ENCODE measurements around the gene IPO13.

The IPO13 gene

DNA sequence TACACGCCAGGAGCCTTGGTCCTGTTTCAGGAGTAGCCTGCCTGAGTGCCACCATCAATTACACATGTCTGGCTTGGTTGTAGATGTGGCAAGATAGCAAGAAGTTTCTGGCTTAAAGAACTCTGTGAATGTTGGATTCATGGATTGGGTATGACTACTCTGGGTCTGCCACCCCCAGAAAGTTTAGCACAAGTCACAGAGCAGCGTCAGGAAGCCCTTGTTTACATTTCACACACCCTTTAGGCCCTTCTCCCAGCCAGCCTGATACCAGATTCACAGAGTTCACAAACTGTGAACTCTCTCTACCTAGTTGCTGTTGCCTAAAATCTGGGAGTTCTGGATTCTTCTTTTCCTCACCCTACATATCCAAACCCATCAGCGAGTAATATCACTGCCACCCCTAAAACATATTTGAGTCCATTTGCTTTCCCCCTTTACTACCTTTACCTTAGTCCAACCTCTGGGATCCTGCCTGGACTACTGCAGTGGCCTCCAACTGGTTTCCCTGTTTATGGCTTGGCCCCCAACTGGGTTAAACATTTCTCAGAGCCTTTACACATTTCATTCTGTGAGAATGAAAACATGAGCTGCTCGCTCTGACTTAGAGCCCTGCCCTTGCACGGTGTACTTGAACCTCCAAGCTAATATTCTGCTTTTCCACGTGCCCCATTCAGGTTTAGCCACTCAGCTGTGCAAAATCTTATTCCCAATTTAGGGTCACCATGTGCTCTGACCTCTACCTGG lies 40.6 kb downstream of the IPO13 start:
- DNase-seq (ENCODE audit: low spot score) = no peak

DNA sequence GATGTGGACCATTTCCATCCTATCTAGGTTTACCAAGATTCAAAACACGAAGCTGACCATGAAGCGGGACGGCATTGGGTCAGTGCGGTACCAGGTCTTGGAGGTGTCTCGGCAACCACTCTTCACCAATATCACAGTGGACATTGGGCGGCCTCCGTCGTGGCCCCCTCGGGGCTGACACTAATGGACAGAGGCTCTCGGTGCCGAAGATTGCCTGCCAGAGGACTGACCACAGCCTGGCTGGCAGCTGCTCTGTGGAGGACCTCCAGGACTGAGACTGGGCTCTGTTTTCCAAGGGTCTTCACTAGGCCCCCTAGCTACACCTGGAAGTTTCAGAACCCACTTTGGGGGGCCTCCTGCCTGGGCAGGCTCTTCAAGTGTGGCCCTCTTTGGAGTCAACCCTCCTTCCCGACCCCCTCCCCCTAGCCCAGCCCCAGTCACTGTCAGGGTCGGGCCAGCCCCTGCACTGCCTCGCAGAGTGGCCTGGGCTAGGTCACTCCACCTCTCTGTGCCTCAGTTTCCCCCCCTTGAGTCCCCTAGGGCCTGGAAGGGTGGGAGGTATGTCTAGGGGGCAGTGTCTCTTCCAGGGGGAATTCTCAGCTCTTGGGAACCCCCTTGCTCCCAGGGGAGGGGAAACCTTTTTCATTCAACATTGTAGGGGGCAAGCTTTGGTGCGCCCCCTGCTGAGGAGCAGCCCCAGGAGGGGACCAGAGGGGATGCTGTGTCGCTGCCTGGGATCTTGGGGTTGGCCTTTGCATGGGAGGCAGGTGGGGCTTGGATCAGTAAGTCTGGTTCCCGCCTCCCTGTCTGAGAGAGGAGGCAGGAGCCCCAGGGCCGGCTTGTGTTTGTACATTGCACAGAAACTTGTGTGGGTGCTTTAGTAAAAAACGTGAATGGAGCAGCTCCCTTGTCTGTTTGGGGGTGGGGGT lies 43.8 kb downstream of the IPO13 start:
- DNase-seq (ENCODE audit: low spot score) = no peak

DNA sequence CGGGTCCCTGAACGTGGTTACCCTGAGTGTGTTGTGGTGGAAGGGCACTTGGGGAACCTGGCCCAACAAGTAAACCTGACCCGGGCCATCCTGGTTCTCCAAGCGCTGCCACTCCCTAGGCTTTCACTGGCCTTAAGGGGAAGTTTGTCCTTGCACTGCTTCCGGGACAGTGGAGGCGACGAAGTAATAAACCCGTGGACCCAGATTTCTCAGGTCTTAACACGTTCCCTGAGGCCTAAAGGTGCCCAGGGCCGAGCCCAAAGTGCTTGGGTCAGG lies 44.4 kb downstream of the IPO13 start:
- DNase-seq (ENCODE audit: low spot score) = no peak

DNA sequence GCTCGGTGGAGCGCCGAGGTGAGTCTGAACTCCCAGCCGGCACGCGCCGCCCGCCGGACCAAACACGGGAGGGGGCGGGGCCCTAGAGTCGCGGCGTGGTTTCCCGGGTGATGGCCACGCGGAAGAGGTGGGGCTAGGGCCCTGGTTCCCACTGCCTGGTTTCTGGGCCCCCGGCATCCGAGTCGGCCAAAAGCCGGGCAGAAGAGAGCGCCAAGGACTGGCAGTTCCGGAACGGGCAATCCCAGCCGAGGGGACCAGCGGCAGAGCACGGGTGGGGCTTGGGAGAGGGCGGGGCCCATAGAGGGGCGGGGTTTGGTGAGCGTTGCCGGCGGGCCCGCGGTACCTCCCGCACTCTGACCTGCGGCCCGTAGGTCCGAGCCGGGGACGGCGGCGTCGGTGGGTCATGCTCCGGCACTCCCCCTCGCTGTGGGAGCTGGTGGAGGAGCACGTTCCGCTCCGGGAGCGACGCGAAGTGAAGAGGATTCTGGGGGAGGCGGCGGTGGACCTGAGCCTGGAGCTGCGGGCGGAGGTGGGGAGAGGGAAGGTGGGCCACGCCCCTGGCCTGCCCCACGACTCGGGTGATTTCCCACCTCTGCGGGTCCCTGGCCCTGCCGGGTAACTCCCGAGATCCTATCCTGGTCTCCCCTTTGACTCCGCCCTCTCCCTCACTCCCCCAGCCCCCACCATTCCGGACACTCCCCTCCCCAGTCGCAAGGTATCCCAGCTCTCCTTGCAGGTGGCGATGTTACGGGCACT lies 44.9 kb downstream of the IPO13 start, which contains the start of gene CCDC24:
TSS of gene CCDC24 (plus strand) at position 124 of the 756 bp plus-strand sequence. CDS start at position 404, 280 bp downstream.
- DNase-seq (ENCODE audit: low spot score) = peak; percentile 75

DNA sequence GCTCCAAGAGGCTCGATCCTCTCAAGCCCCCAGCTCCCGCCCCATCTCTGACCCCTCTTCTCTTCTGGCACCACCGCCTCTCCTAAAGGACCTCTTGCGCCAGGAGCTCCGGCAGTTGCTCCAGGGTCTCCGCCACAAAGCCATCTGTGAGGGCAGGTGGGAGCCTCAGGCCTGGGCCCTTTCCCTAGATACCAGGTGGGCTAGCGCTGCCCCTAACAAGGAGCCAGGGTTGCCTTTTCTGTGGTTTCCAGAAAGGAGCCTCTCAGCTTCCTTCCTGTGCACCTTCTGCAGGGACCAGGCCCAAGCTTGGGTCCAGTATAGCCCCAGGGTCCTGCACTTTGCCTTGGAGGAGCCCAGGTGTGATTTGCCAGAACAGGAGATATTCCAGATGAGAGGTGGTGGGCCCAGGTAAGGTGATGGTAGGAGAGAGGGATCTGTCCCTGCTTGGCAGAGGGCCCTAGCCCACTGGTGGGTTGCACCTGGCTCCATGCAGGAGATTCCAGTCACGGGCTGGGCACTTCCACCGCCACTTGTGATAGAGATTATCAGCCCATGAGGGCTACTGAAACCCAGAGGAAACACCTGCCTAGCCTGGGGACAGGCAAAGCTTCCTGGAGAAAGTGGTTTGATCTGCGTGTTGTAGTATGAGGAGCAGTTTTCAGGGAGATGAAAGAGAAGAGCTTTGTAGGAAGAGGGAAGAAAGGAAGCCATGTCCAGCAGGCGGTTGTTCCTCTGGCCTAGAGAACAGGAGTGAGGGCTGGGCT lies 45.7 kb downstream of the IPO13 start:
- no peak for DNase-seq (ENCODE audit: low spot score)

DNA sequence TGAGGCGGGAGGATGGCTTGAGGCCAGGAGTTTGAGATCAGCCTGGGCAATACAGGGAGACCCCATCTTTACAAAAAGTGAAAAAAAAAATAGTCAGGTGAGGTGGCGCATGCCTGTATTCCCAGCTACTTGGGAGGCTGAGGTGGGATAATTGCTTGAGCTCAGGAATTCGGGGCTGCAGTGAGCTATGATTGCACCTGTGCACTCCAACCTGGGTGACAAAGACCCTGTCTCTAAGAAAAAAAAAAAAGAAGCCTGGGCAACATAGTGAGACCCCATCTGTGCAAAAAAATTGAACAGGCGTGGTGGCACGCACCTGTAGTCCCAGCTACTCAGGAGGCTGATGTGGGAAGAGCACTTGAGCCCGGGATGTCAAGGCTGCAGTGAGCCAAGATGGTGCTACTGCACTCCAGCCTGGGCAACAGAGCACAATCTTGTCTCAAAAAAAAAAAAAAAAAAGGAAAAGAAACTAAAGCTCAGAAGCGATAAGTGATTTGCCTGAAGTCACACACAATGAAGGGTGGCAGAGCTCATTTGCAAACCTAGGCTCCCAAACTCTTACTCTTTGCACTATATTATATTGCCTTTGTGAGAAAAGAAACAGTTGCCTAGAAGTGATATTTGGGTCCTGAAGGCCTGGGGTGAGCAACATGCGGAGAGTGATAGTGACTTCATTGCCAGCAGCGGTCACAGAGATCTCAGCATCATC lies 46.6 kb downstream of the IPO13 start:
- no peak for DNase-seq (ENCODE audit: low spot score)

DNA sequence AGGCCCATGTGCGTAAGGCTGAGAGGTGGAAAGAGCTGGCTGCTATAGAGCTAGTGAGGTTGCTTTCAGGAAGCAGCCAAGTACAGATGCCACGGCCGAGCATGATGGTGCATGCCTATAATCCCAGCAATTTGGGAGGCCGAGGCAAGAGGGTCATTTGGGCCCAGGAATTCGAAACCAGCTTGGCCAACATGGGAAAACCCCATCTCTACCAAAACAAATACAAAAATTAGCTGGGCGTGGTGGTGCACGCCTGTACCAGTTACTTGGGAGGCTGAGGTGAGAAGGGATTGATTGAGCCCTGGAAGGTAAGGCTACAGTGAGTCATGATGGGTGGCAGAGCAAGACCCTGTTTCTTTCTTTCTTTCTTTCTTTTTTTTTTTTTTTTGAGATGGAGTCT lies 47.3 kb downstream of the IPO13 start:
- no peak for DNase-seq (ENCODE audit: low spot score)

DNA sequence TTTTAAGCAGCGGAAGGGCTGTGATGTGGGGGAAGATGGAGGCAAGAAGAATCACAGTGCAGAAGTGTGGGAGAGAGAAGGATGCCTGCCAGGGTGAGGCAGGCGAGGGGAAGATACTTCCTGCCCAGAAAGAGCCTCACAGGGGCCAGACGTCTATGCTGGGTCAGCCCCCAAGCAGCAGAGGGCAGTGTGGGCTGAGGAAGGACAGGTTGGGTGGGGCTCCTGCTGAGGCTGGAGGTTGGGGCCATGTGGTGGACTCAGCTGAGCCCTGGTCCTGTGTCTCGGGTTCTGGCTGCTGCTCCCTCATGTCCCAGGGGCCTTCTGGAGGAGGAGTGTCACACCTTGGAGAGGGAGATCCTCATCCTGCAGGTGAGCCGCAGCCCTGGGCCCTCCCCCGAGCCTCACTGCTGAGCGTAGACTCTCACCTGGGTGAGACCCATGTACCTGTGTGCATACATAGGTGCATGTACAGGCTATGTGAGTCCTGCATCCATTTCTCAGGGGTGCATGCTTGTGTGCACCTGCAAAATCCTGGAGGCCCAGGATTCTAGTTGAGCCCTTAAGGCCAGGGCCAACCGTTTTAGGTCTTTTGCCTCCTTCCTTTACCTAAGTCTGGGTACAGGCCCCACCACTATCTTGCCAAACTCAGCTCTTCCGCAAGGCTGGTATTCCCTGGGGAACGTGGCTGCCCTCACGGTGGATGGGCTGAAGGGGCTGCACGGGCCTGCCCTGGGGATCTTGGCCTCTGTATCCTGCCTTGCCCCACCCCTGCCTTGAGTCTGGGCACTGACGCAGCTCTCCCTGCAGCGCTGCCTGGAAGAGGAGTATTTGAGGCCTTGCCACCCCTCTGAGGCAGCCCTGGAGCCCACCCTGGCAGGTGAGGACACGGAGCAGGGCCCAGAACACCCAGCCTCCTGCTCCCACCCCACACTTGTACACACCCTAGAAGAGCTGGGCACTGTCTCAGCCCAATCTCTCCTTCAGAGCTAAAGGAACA lies 48.3 kb downstream of the IPO13 start:
- peak; percentile 64 for DNase-seq (ENCODE audit: low spot score)

DNA sequence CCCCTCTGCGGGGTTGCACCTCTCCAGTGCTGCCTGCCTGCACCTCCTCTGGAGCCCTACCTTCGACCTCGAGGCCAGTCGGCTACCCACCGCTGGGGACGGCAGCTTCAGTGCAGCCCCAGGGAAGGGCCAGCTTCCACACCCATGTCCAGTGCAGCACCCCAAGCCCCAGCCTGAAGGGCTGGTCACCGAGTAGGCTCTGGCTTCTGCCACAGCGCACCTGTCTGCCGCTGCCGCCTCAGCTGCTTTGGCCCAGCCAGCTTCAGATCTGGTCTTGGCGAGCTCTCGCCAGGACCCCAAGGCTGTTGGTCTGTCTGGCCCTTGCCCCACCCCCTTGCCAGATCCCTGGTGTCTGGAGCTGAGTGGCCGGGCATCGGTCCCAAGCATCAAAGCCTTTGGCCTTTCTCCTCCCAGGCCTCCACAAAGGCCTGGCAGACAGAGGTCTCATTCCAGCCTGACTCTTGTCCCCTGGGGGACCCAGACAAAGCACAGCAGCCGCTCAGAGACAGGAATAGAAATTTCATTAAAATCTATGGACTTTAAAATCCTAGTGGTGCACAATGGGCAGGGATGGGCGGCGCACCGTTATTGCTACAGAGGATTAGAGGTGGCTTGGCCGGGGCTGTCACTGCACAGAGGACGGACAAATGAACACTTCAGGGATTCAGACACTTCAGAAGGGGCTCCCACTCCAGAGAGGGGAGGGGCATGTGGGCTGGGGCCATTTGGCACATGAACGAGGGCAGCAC lies 49.4 kb downstream of the IPO13 start:
- DNase-seq (ENCODE audit: low spot score) = no peak

DNA sequence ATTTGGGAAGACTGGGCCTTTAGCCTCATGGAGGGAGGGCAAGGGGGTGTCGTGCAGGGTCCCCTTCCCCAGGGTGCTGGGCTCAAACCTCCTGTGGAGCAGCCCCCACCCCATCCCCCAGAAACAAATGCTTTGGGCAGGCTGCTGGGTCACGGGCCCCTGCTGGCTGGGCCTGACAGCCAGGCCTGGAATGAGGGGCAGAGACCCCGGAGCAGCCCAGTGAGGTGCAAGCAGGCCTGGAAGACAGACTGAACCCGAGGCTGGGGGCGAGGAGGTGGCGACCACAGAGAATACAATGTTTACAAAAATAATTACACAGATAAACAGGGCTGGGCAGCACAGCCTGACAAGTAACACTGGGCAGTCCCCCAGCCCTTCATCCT lies 50.0 kb downstream of the IPO13 start:
- no peak for DNase-seq (ENCODE audit: low spot score)

DNA sequence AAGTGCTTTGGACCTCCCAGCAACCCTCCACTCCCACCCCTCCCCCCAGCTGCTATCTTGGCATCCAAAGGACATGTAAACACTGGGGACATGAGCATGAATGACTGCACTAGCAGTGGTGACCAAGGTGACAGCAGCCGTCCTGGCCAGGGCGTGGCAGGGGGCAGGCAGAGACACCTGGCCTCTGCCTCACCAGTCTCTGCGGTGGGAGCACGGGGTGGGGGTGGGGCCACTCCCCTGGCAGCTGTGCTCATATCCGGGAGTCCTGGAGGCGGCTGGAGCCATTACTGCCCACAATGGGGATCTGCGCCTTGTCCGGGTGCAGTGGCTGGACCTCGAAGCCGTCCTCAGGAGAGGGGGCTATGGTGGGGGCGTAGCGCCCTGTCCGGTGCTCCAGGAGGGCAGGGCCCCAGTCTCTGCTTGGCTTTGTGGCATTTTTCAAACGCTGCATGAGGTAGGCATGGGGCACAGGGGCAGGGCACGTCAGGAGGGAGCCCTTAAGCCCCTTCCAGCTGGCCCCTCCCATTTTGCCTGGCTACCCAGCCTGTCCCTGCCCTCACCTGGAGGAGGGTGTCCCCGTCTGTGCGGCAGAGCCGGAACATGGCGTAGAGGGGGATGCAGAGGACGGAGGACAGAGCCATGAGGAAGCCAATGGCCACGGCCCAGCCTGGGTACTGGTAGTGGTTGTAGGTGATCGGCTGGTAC lies 50.7 kb downstream of the IPO13 start:
- DNase-seq (ENCODE audit: low spot score) = no peak

DNA sequence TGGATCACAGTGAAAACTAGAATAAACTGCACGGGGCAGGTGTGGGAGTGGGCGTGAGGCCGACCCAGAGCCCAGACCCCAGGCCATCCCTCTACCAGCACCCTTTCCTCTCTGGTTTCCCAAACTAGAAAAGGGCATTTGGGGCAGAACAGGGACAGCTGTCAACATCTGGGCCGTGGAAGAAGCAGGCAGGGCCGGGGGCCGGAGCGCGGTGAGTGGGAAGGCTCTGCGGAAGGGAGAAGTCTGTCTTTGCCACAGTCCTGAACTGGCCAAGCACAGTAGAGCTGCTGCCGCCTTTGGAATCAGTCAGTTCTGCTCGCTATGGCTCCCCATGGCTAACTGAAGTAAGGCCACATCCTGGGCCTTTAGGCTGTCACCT lies 51.2 kb downstream of the IPO13 start:
- no peak for DNase-seq (ENCODE audit: low spot score)

DNA sequence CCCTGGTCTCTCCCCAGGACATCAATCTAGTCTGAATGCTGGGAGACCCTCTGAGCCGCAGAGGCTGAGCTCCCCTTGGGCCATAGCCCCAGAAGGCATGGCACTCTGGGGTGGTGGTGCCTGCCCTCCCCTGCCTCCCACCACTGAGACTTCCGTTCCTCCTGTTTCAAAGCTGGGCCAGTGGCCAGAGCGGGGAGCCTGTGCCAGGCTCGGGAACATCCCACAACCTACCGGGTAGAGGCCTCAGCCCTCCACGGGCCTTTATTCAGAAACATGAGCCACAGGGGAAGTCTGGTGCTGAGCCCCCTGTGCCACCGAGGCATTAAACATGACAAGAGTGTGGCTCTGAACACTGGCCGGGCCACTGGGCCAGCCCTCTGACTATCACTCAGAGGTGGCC lies 52.7 kb downstream of the IPO13 start:
- no peak for DNase-seq (ENCODE audit: low spot score)

DNA sequence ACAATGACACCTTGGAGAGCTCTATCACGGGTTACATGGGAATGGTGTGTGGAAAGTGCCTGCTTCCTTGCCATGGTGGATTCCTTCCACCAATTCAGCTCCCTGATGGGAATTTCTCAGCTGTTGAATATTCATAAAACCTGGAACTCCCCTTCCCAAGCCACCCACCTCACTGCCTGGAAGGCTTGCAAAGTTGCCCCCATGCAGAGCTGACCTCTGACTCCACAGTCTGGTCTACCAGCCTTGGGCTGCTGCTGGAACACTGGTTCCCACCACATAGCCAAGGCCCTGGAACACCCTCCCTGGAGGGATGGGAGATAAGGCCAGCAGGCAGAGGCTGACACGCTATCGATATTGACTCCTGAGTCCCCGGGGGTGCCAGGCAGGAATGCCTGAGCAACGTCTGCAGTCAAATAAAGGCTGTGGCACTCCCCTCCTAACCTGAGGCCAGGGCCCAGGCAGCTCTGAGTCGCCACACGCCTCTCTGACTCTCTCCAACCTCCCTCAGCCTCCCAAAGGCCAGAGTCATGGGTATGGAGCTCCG lies 53.4 kb downstream of the IPO13 start:
- no peak for DNase-seq (ENCODE audit: low spot score)

DNA sequence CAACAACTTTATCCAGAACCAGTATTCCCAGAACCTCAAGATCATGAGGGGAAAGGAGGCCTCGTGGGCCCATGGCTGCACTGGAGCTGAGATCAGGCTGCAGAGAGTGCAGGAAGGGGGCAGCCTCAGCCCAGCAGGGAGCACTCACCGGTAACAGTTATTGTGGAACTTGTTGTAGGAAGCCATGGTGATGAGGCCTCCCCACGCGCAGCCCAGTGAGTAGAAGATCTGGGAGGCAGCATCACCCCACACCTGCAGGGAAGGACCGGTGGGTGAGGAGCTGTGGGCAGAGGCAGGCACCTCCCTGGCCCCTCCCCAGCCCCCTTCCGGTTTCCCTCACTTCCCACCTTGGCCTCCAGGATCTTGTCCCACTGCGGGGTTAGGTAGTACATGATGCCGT lies 55.4 kb downstream of the IPO13 start:
- no peak for DNase-seq (ENCODE audit: low spot score)

DNA sequence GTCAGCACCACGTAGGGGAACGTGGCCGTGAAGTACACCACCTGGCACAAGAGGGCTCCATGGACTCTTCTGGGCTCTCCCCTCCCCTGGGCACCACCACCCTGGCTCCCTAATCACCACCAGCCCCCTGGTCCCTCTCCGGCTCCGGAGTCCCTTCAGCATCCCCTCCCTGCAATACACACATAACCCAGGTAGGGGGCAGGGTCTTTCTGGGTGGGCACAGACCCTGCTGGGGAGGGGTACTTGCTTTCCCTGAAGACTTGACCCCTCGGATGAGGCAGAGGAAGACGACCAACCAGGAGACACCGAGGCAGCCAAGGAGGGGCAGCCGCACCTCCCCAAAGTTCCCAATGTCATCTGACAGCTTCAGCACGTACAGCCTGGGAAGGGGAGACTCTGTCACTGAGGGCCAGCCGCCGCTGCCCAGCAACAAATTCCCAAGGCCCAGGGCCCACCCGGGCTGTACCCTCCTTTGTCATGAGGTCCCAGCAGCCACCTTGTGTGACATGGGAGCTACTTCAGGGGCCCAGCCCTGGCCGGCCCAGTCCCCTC lies 55.9 kb downstream of the IPO13 start:
- DNase-seq (ENCODE audit: low spot score) = no peak

DNA sequence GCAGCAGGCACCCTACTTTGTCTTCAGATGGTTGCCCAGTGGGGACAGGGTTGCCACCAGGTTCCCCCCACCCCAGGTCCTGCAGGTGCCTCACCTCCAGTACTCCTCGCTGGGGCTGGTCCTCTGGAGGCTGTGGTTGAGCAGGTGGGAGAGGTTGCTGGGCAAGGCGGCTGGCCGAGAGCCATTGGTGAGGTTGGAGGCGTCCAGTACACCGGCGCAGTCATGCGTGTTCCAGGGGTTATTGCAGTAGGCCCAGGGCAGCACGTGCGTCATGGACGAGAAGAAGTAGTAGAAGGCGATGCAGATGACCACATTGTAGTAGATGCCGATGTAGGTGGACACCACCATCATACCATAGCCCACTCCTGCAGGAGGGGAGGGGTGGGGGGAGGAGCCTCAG lies 61.5 kb downstream of the IPO13 start:
- no peak for DNase-seq (ENCODE audit: low spot score)

DNA sequence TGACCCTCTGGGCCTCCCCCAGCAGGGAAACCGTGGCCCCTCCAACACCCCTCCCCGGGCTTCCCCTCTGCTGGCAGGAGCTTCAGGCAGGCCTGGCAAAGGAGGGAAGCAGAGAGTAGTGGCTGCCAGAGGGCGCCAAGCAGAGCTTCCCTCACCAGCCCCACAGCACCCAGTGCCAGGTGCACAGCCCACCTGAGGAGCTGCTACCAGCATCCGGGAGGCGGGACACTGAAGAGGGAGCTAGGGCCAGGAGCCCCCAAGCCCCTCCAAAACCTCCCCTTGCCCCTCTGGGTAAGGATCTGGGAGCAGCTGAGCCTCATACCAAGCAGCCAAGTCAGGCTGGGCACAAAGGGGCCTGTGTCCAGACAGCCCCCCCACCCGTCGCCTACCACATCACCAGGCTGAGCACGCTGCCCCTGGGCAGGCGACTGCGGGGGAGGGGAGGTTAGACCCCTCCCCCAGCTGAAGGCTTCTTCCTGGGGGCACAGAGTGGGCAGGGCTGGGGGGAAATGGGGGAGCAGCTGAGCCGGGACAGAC lies 64.3 kb downstream of the IPO13 start:
- DNase-seq (ENCODE audit: low spot score) = no peak

All from hematopoietic multipotent progenitor cell treated with erythropoietin and hydrocortisone succinate and interleukin-3 and kit ligand, for 15 days (in vitro differentiated cells).